NCI-H82 treated with DMSO at 0.1 percent for 48 hours (cell line): ENCODE data around the gene PCF11.

Experiments
- DNase-seq: peaks from one replicate; lab custom pipeline; 2025; ENCODE audit not compliant: unreplicated experiment; lab: John Stamatoyannopoulos, UW

The PCF11 gene

DNA sequence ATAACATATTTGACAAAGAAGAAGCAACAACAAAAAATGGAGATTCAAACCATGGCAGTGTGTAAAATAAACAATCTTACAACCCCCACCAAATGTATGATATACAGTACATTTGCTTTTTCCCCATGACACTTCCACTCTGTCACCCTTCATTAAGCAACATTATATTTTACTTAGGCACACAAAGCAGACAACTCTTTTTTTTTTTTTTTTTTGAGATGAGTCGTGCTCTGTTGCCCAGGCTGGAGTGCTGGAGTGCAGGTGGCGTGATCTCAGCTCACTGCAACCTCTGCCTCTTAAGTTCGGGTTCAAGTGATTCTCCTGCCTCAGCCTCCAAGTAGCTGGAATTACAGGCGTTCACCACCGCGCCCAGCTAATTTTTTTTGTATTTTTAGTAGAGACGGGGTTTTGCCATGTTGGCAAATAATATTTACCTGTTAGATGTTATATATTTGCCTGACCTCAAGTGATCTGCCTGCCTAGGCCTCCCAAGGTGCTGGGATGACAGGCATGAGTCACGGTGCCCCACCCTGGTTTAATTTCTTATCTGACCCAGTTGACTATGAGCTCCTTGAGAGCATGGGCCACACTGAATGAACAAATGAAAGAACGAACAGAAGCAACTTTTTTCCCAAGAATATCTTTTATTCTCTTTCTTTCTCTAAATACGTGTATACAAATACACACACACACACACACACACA, 5.5 kb upstream of the PCF11 start:
- no peak for DNase-seq

DNA sequence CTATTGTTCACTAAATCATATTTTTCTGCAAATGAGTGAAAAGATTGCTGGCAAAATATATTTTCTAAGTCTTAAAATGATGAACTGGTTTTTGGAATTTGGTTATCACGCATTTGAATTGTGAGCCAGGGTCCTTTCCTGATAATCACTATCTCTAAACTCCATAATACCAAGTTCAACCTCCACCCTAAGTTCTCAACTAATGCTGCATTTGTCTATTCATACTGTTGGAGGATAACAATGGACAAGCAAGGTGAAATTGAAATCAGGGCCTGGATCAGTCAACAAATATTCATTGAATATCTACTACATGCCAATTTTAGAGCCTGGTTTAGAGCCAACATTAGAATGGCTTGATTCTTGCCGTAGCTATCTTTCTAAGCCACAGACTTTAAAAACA, 4.7 kb upstream of the PCF11 start:
- DNase-seq: no peak

- DNase-seq: no peak
These were observed 3.2 kb upstream of the PCF11 start for GRCh38 chr11:83153764-83154163.

- DNase-seq: peak; percentile 97
These were observed 561 bp upstream of the PCF11 start for GRCh38 chr11:83156144-83156995.

GRCh38 chr11:83157594-83158356, 844 bp downstream of the PCF11 start:
- peak; percentile 12 for DNase-seq

DNA sequence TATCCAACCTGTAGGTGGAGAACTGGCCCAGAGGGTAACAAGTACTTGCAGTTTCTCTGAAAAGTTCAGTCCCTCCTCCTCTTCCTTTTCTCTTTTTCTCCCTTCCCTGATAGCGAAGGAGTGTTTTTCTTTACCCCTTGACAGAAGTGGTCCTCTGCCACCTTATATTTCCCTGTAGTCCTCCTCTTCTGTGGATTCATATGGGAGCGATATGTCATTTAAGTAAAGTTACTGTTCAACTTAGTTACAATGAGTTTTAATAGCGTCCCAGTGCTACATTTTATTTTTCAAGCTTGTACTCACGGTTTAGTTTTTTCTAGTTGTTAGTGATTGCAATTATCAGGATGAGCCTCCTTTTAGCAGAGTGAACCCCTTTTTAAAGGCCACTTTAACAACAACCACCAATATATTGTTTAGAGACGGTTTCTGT, 1.4 kb downstream of the PCF11 start:
- no peak for DNase-seq

GRCh38 chr11:83158965-83159901, 2.3 kb downstream of the PCF11 start:
- DNase-seq: no peak

DNA sequence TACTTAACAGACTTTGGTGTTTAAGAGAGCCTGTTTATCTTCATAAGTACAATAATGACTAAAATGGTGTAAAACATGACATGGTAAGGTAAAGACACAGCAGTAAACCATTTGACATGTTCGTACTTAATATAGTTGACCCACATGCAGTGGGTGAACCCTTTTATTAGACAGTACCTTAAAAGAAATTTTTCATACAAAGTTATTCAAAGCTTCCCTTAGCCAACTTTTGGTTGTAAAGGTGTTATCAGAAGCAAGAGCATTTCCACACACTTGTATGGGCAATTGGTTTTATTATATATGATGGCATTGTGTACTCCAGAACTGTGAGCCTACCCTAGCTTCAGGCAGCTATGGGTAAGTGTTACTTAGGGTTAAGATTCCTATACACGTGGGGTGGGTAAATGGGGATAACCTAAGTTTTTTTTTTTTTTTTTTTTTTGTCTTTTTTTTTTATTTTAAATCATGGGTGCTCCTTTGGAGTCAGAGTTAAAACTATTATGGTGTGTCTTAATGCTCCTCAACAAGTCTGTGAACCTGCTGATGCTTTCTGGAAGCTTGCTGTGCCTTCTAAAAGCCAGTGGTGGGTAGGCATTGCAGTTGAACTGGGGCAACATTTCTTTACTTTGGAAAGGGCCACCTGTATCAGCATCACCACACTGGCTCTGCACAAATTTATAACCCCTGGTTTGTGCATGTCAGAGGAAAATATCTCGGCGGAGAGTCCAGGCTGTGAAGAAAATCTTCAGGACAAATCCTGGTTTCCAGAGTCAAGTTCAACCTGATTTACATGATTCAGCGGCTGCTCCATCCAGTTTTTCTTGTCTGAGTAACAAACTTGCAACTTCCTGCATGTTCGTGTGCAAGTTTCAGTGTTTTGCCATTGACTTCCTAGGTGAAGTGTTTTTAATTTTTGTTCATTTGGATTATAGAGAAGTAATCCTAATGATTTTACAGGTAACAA, 3.3 kb downstream of the PCF11 start:
- DNase-seq: no peak

DNA sequence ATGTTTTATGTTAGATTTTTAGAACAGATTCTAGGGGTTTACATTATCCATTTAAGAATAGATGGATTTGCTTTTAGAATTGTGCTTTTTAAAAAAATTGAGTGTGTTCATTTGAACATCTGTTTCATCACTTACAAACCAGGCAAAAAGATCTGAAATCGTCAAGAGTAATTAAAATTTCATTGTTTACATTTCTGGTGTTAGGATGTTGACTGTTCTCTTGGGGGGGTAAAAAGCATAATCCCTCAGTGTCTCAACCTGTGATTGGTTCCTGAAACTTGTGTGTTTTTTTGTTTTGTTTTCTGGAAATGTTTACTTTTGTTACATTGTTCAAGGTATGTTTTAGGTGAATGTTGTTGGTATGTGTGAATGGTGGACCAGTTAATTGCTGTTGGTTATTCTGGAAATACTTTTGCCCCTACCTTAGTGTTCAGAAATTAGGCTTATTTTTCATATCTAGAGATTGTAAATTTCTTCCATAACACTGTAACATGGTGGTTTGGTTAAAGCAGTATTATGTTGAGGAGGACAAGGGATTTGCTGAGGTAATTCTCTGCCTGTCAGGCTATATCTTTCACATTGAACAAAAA, 4.8 kb downstream of the PCF11 start:
- DNase-seq: no peak

- no peak for DNase-seq
These were observed 5.4 kb downstream of the PCF11 start for GRCh38 chr11:83162377-83162776.

GRCh38 chr11:83166193-83166866, 9.4 kb downstream of the PCF11 start:
- DNase-seq: no peak

GRCh38 chr11:83168756-83169155, 11.8 kb downstream of the PCF11 start:
- DNase-seq: no peak

GRCh38 chr11:83170865-83171264, 13.9 kb downstream of the PCF11 start:
- no peak for DNase-seq

DNA sequence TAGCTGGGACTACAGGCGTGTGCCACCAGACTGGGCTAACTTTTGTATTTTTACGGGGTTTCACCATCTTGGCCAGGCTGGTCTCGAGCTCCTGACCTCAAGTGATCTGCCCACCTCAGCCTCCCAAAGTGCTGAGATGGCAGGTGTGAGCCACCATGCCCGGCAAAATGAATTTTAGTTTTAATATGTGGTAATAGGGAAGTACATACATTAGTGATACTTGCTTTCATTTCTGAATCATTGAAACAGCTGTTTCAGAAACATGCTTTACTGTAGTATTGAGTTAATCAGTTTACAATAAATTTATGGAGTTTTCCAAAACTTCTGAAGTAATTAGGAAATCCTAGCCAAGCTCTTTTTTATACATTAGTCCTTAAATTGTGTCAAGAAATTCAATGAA, 15.6 kb downstream of the PCF11 start:
- DNase-seq: no peak

- no peak for DNase-seq
These were observed 17.1 kb downstream of the PCF11 start for GRCh38 chr11:83174008-83174407.

- no peak for DNase-seq
These were observed 18.9 kb downstream of the PCF11 start for GRCh38 chr11:83175815-83176214.

- DNase-seq: no peak
These were observed 24.9 kb downstream of the PCF11 start for GRCh38 chr11:83181815-83182214.

- no peak for DNase-seq
These were observed 28.8 kb downstream of the PCF11 start for GRCh38 chr11:83185767-83186166.
